HepG2 (cell line): ENCODE measurements around the gene PDIA5.

ENCODE experiments used
- CEBPB ChIP-seq: IDR thresholded peaks from 2 replicates; pipeline ENCODE4 v1.6.1; 2011; ENCODE audit warnings: low read depth, low read length, improper control_type of control experiment, borderline replicate concordance
- CTCF ChIP-seq: sonication (generic); formaldehyde crosslinking; IDR thresholded peaks from 2 replicates; pipeline ENCODE4 v1.5.0; 2020; ENCODE audit warnings: mild to moderate bottlenecking, missing genetic modification reagents, moderate library complexity
- HHEX ChIP-seq: IDR thresholded peaks from 2 replicates; pipeline ENCODE4 v1.6.1; 2016; ENCODE audit warnings: control low read depth
- NBN ChIP-seq: fragments of 450-650 bp; conservative IDR thresholded peaks from 2 replicates; pipeline ENCODE4 v1.6.1; 2017
- RELA ChIP-seq: sonication (generic); formaldehyde crosslinking; IDR thresholded peaks from 2 replicates; pipeline ENCODE4 v1.4.0; 2020; ENCODE audit warnings: missing genetic modification reagents
- ZFX ChIP-seq: sonication (generic); formaldehyde crosslinking; IDR thresholded peaks from 2 replicates; pipeline ENCODE4 v1.4.0; 2020; ENCODE audit warnings: mild to moderate bottlenecking, low read depth, missing genetic modification reagents, moderate library complexity
- ZNF839 ChIP-seq: sonication (generic); formaldehyde crosslinking; IDR thresholded peaks from 2 replicates; pipeline ENCODE4 v1.4.0; 2020; ENCODE audit warnings: missing genetic modification reagents, mild to moderate bottlenecking, borderline replicate concordance
- ZSCAN21 ChIP-seq: sonication (generic); formaldehyde crosslinking; IDR thresholded peaks from 2 replicates; pipeline ENCODE4 v1.8.0; 2022; ENCODE audit warnings: mild to moderate bottlenecking, missing genetic modification reagents, moderate library complexity, borderline replicate concordance
- TF ChIP-seq, protein P1 (sequence below): IDR thresholded peaks from 2 replicates; pipeline ENCODE4 v1.6.1; 2016; ENCODE audit warnings: missing biosample characterization, missing genetic modification reagents, low read depth
- TF ChIP-seq, protein P2 (sequence below): sonication (generic); formaldehyde crosslinking; IDR thresholded peaks from 2 replicates; pipeline ENCODE4 v1.4.0; 2020; ENCODE audit warnings: missing genetic modification reagents
- TF ChIP-seq, protein P3 (sequence below): sonication (generic); formaldehyde crosslinking; IDR thresholded peaks from 2 replicates; pipeline ENCODE4 v1.8.0; 2022; ENCODE audit warnings: low read depth, missing genetic modification reagents
- TF ChIP-seq, protein P4 (sequence below), 2 experiments: sonication (generic) in 1 of 2; formaldehyde crosslinking in 1 of 2; IDR thresholded peaks; 2 replicates each; pipeline versions ENCODE4 v1.5.1 to v1.6.1; 2011 to 2020; ENCODE audit warnings: borderline replicate concordance in 1 of 2, low read depth in 1 of 2, low read length in 1 of 2, mild to moderate bottlenecking in 1 of 2, missing genetic modification reagents in 1 of 2, moderate library complexity in 1 of 2

DNA sequence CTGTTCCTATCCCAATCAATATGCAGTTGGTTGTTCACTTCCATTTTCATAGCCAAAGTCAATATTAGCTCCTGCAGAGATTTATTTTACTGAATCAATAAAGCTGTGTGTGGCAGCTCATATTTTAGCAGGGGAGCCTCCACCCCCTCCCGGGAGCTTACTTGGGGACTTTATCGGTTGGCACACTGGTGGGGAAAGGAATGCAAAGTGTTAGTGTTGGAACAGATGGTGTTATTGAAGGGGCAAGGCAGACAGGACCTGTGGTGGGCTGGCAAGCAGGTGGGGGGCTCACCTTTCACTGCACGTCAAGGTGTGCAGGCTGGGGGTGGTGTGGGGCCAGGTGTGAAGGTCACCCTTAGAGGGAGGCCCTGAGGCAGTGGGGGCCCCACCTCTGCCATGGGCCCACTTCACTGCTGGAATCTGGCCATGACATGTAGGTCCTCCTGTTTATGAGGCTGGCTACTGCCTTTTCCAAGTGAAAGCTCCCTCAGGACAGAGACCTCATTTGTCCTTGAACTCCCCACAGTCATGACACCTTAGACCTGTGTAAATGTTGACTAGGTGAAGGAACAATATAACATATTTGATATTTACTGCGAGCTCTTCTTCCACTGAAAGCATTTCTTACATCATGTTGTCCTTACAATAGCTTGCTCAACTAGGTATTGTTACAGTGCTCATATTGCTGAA, 90.9 kb downstream of the PDIA5 start:
- TF ChIP-seq, protein P1, sequence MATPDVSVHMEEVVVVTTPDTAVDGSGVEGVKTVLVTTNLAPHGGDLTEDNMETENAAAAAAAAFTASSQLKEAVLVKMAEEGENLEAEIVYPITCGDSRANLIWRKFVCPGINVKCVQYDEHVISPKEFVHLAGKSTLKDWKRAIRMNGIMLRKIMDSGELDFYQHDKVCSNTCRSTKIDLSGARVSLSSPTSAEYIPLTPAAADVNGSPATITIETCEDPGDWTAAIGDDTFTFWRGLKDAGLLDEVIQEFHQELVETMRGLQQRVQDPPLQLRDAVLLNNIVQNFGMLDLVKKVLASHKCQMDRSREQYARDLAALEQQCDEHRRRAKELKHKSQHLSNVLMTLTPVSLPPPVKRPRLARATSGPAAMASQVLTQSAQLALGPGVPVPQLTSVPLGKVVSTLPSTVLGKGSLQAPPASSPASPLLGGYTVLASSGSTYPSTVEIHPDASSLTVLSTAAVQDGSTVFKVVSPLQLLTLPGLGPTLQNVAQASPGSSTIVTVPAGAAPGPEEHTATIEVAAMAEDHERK (CRISPR knock-in tag), result no peak
- TF ChIP-seq ZSCAN21 (no peak), CTCF (CRISPR knock-in tag) (no peak), HHEX (CRISPR knock-in tag) (0 out of 2 replicates have a peak, but pooled peaks have one; percentile 46), ZFX (CRISPR knock-in tag) (no peak), ZNF839 (CRISPR knock-in tag) (no peak), RELA (CRISPR knock-in tag) (no peak), NBN (no peak), CEBPB (peak; percentile 53; the same call in 1 of the 2 replicates)
- TF ChIP-seq, protein P2, sequence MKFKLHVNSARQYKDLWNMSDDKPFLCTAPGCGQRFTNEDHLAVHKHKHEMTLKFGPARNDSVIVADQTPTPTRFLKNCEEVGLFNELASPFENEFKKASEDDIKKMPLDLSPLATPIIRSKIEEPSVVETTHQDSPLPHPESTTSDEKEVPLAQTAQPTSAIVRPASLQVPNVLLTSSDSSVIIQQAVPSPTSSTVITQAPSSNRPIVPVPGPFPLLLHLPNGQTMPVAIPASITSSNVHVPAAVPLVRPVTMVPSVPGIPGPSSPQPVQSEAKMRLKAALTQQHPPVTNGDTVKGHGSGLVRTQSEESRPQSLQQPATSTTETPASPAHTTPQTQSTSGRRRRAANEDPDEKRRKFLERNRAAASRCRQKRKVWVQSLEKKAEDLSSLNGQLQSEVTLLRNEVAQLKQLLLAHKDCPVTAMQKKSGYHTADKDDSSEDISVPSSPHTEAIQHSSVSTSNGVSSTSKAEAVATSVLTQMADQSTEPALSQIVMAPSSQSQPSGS (CRISPR knock-in tag), result no peak
- TF ChIP-seq, protein P3, sequence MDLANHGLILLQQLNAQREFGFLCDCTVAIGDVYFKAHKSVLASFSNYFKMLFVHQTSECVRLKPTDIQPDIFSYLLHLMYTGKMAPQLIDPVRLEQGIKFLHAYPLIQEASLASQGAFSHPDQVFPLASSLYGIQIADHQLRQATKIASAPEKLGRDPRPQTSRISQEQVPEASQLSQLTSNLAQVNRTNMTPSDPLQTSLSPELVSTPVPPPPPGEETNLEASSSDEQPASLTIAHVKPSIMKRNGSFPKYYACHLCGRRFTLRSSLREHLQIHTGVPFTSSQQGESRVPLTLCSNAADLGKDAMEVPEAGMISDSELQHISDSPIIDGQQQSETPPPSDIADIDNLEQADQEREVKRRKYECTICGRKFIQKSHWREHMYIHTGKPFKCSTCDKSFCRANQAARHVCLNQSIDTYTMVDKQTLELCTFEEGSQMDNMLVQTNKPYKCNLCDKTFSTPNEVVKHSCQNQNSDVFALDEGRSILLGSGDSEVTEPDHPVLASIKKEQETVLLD (CRISPR knock-in tag), result no peak
- TF ChIP-seq, protein P4, sequence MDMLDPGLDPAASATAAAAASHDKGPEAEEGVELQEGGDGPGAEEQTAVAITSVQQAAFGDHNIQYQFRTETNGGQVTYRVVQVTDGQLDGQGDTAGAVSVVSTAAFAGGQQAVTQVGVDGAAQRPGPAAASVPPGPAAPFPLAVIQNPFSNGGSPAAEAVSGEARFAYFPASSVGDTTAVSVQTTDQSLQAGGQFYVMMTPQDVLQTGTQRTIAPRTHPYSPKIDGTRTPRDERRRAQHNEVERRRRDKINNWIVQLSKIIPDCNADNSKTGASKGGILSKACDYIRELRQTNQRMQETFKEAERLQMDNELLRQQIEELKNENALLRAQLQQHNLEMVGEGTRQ (IDR thresholded peaks at IDR 0.05; ENCODE audit: low read depth, low read length), result no peak
- TF ChIP-seq, protein P4 (CRISPR knock-in tag; IDR thresholded peaks at IDR 0.05; ENCODE audit: borderline replicate concordance), result no peak
